OCI-LY1 (cell line): ENCODE measurements around the gene ABCC6.

ENCODE experiments used
- EZH2 ChIP-seq: fragments of 200-600 bp; sonication (generic), shearing (Covaris generic); IDR thresholded peaks from 2 replicates; pipeline ENCODE4 v1.8.0; 2017; ENCODE audit warnings: borderline replicate concordance, mixed run types, mild to moderate bottlenecking, antibody characterized with exemption, low read length, moderate library complexity, mixed read lengths
- TF ChIP-seq, protein P1 (sequence below): fragments of 200-600 bp; sonication (generic), shearing (Covaris generic); IDR thresholded peaks from 2 replicates; pipeline ENCODE4 v1.5.1; 2017; ENCODE audit warnings: mild to moderate bottlenecking, antibody characterized with exemption, low read length, moderate library complexity, mixed read lengths

- TF ChIP-seq, protein P1, sequence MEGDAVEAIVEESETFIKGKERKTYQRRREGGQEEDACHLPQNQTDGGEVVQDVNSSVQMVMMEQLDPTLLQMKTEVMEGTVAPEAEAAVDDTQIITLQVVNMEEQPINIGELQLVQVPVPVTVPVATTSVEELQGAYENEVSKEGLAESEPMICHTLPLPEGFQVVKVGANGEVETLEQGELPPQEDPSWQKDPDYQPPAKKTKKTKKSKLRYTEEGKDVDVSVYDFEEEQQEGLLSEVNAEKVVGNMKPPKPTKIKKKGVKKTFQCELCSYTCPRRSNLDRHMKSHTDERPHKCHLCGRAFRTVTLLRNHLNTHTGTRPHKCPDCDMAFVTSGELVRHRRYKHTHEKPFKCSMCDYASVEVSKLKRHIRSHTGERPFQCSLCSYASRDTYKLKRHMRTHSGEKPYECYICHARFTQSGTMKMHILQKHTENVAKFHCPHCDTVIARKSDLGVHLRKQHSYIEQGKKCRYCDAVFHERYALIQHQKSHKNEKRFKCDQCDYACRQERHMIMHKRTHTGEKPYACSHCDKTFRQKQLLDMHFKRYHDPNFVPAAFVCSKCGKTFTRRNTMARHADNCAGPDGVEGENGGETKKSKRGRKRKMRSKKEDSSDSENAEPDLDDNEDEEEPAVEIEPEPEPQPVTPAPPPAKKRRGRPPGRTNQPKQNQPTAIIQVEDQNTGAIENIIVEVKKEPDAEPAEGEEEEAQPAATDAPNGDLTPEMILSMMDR: no peak
- TF ChIP-seq EZH2: no peak
Measured at GRCh38 chr16:16120044-16120381, 103.3 kb downstream of the ABCC6 start.
